ENCODE data around the gene MGA. TPM values are rescaled to one million over a fixed set of nuclear protein-coding genes. Genes with fewer than 3 reads are reported as not detected.

The MGA gene
- total RNA-seq, 6 donors from 2014 or later = 22.8 to 54.5 (median 33.4) TPM

- 78 to 79% methylated on average over 7 of the region's 7 CpGs for WGBS, 2 donors
- TF ChIP-seq EP300 (IDR thresholded peaks at IDR 0.05) (no peak), POLR2AphosphoS5 (IDR thresholded peaks at IDR 0.05) (no peak), POLR2A (IDR thresholded peaks at IDR 0.05) (no peak), CTCF (IDR thresholded peaks at IDR 0.05) (no peak)
Observed at GRCh38 chr15:41671656-41672648, 11.7 kb downstream of the MGA start.

GRCh38 chr15:41675337-41675736 is 15.1 kb downstream of the MGA start:
- no peaks in the 10 kb centered on the region for H3K36me3 ChIP-seq
- 93 to 97% methylated on average over 4 of the region's 4 CpGs for WGBS, 2 donors
- DNase-seq (no peak), ATAC-seq (ENCODE audit: low FRiP score in 2 of 2) (no peak)
- TF ChIP-seq EP300 (IDR thresholded peaks at IDR 0.05) (no peak), POLR2AphosphoS5 (IDR thresholded peaks at IDR 0.05) (no peak), POLR2A (IDR thresholded peaks at IDR 0.05) (no peak), CTCF (IDR thresholded peaks at IDR 0.05) (no peak)
- H3K27ac ChIP-seq = no peak overlapping the region
- peaks cover 0 to 15% (median 0%) of the 10 kb centered on the region in 4 donors for H3K4me1 ChIP-seq
- no peaks in the 10 kb centered on the region for H3K27me3 ChIP-seq
- no peak overlapping the region for H3K4me3 ChIP-seq
- no peaks in the 10 kb centered on the region for H3K9me3 ChIP-seq

More at GRCh38 chr15:41671656-41672648, 11.7 kb downstream of the MGA start:
- no peak for ATAC-seq (ENCODE audit: low FRiP score in 2 of 2)
- no peak overlapping the region for H3K27ac ChIP-seq
- no peaks in the 10 kb centered on the region for H3K9me3 ChIP-seq
- H3K4me1 ChIP-seq = peaks cover 0 to 15% (median 0%) of the 10 kb centered on the region in 4 donors
- DNase-seq = no peak
- H3K4me3 ChIP-seq = no peak overlapping the region
- H3K36me3 ChIP-seq = peaks cover 0 to 14% (median 0%) of the 10 kb centered on the region in 4 donors
- H3K27me3 ChIP-seq = no peaks in the 10 kb centered on the region

GRCh38 chr15:41678742-41679141 is 18.5 kb downstream of the MGA start:
- ATAC-seq (ENCODE audit: low FRiP score in 2 of 2) = no peak
- no peaks in the 10 kb centered on the region for H3K27me3 ChIP-seq
- peaks cover 0 to 5% (median 0%) of the 10 kb centered on the region in 4 donors for H3K4me1 ChIP-seq
- H3K27ac ChIP-seq = no peak overlapping the region
- H3K36me3 ChIP-seq = no peaks in the 10 kb centered on the region
- no peaks in the 10 kb centered on the region for H3K9me3 ChIP-seq
- TF ChIP-seq POLR2A (IDR thresholded peaks at IDR 0.05) = no peak
- no peak for TF ChIP-seq CTCF (IDR thresholded peaks at IDR 0.05)
- TF ChIP-seq EP300 (IDR thresholded peaks at IDR 0.05) = no peak
- WGBS, 2 donors = 96 to 97% methylated on average over 4 of the region's 4 CpGs
- H3K4me3 ChIP-seq = no peak overlapping the region
- DNase-seq = no peak

- H3K27me3 ChIP-seq = no peaks in the 10 kb centered on the region
- TF ChIP-seq EP300 (IDR thresholded peaks at IDR 0.05) = no peak
- TF ChIP-seq POLR2A (IDR thresholded peaks at IDR 0.05) = no peak
- no peak for TF ChIP-seq CTCF (IDR thresholded peaks at IDR 0.05)
- TF ChIP-seq POLR2AphosphoS5 (IDR thresholded peaks at IDR 0.05) = no peak
- no peak for ATAC-seq (ENCODE audit: low FRiP score in 2 of 2)
- no peak for DNase-seq
- no peak overlapping the region for H3K27ac ChIP-seq
- no peaks in the 10 kb centered on the region for H3K36me3 ChIP-seq
- H3K4me1 ChIP-seq = peaks cover 0 to 3% (median 0%) of the 10 kb centered on the region in 4 donors
- no peaks in the 10 kb centered on the region for H3K9me3 ChIP-seq
- 90 to 94% methylated on average over 4 of the region's 4 CpGs for WGBS, 2 donors
- H3K4me3 ChIP-seq = no peak overlapping the region
Observed at GRCh38 chr15:41683955-41684354, 23.8 kb downstream of the MGA start.

Measured in upper lobe of left lung (tissue), 6 donors.